Hepatocyte (in vitro differentiated cells): ENCODE results near the gene RSL1D1.
"Not testable (repeated sequence)": the region's sequence is repeated elsewhere in the genome, so short reads cannot be mapped to it uniquely, and the experiment has no call there.

Experiments
- CTCF ChIP-seq: fragments of 200-600 bp; sonication (generic); IDR thresholded peaks from 2 replicates; pipeline ENCODE4 v1.5.1; 2016; ENCODE audit warnings: antibody characterized with exemption, mild to moderate bottlenecking; ENCODE audit not compliant: poor library complexity
- EZH2 ChIP-seq: fragments of 200-600 bp; sonication (generic); IDR thresholded peaks from 2 replicates; pipeline ENCODE4 v1.6.1; 2016; ENCODE audit warnings: antibody characterized with exemption, mild to moderate bottlenecking, borderline replicate concordance

GRCh38 chr16:11814800-11815199 lies 36.5 kb downstream of the RSL1D1 start:
- TF ChIP-seq CTCF, EZH2: not testable (repeated sequence)
